ENCODE data around the gene OTUB1.

DNA sequence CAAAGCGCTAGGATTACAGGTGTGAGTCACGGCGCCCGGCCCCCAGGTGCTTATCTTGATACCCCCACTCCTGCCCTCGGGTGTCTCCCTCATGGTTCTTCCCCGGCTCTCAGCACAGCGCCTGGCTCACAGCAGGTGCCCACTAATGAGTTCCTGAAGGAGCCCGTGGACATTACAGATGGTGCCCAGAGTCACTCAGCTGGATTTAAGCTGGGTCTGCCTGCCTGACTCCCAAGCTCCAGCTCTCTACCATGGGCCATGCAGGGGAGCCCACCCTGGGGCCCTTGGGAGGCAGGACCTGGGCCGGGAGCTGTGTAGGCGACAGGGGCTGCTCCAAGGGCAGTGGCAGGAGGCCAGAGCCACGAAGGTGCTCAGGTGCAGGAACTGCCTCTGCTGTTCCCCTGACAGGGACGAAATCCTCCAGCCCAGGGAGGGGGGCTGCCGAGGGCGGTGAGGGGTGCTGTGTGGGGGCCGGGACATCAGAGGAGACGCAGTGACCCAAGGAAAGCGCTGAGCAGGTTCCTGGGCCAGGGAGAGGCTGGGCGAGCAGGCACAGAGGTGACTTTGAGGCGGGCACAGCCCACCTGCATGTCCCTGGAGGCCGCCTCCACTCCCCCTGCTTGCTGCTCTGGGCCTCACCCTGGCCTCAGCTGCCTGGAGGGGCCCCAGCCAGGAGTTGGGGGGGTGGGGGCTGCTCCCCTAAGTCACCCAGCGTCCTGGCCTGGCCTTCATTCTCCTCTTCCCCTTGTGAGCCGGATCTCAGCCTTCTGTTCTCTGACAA, 34.9 kb downstream of the OTUB1 start:
- TF ChIP-seq, protein P1, sequence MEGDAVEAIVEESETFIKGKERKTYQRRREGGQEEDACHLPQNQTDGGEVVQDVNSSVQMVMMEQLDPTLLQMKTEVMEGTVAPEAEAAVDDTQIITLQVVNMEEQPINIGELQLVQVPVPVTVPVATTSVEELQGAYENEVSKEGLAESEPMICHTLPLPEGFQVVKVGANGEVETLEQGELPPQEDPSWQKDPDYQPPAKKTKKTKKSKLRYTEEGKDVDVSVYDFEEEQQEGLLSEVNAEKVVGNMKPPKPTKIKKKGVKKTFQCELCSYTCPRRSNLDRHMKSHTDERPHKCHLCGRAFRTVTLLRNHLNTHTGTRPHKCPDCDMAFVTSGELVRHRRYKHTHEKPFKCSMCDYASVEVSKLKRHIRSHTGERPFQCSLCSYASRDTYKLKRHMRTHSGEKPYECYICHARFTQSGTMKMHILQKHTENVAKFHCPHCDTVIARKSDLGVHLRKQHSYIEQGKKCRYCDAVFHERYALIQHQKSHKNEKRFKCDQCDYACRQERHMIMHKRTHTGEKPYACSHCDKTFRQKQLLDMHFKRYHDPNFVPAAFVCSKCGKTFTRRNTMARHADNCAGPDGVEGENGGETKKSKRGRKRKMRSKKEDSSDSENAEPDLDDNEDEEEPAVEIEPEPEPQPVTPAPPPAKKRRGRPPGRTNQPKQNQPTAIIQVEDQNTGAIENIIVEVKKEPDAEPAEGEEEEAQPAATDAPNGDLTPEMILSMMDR (IDR thresholded peaks at IDR 0.05) = no peak
- no peak for TF ChIP-seq POLR2A (IDR thresholded peaks at IDR 0.05)

All from heart left ventricle (tissue), 13 donors.